Upper lobe of right lung (tissue), 1 donor: Measurements from ENCODE around the gene DOCK2. TPM values are rescaled to one million over a fixed set of nuclear protein-coding genes. Genes with fewer than 3 reads are reported as not detected.

Source experiments
- ATAC-seq: fragments of 200-7000 bp; cut with Tn5 transposase; one replicate; pipeline ENCODE4 v1.9.1; 2020; ENCODE audit warnings: mild to moderate bottlenecking, moderate library complexity
- DNase-seq: peaks from one replicate; pipeline ENCODE4 v3.0.0-alpha.2; 2020
- H3K27ac ChIP-seq: fragments of 200-600 bp; one replicate; pipeline ENCODE4 v1.8.0; 2022
- H3K27me3 ChIP-seq: fragments of 200-600 bp; one replicate; pipeline ENCODE4 v1.8.0; 2022; ENCODE audit warnings: mild to moderate bottlenecking
- H3K36me3 ChIP-seq: fragments of 200-600 bp; one replicate; pipeline ENCODE4 v1.8.0; 2022
- H3K4me1 ChIP-seq: fragments of 200-600 bp; one replicate; pipeline ENCODE4 v1.8.0; 2022
- H3K4me3 ChIP-seq: fragments of 200-600 bp; one replicate; pipeline ENCODE4 v1.8.0; 2022; ENCODE audit warnings: mild to moderate bottlenecking
- H3K9me3 ChIP-seq: fragments of 200-600 bp; one replicate; pipeline ENCODE4 v1.8.0; 2022
- intact Hi-C: fragments of 100-400 bp; cut with DNase I; formaldehyde crosslinking; loops from one replicate; pipeline ENCODE4 v1.11.0; 2022
- total RNA-seq: library from RNA; stranded (reverse); fragmentation: NEBNext Ultra II Directional; extraction: Animal tissue kit (Norgen Biotek cat#: 25700); gene quantifications from one replicate; pipeline ENCODE4 v1.2.1, GENCODE V29; 2021
- TF ChIP-seq, protein P1 (sequence below): fragments of 200-600 bp; IDR thresholded peaks from one replicate; pipeline ENCODE4 v1.8.0; 2022; ENCODE audit warnings: antibody characterized with exemption
- donor health status: DM: no; HTN: yes; CAD: no; lungs with severe emphysema.

The DOCK2 gene
- total RNA-seq, 1 donor from 2014 or later: 65.4 TPM

- H3K4me3 ChIP-seq: no peak overlapping the region
- no peak for ATAC-seq
- H3K9me3 ChIP-seq: no peaks in the 10 kb centered on the region
- H3K27ac ChIP-seq: no peak overlapping the region
- peaks cover 20% of the 10 kb centered on the region for H3K36me3 ChIP-seq
- intact Hi-C loops: loop anchor here (10.0 kb wide), 1 partner anchor 281 kb away; the partner anchor contains the start of gene INSYN2B
- no peak for DNase-seq
- H3K27me3 ChIP-seq: no peaks in the 10 kb centered on the region
- H3K4me1 ChIP-seq: no peaks in the 10 kb centered on the region
- TF ChIP-seq, protein P1, sequence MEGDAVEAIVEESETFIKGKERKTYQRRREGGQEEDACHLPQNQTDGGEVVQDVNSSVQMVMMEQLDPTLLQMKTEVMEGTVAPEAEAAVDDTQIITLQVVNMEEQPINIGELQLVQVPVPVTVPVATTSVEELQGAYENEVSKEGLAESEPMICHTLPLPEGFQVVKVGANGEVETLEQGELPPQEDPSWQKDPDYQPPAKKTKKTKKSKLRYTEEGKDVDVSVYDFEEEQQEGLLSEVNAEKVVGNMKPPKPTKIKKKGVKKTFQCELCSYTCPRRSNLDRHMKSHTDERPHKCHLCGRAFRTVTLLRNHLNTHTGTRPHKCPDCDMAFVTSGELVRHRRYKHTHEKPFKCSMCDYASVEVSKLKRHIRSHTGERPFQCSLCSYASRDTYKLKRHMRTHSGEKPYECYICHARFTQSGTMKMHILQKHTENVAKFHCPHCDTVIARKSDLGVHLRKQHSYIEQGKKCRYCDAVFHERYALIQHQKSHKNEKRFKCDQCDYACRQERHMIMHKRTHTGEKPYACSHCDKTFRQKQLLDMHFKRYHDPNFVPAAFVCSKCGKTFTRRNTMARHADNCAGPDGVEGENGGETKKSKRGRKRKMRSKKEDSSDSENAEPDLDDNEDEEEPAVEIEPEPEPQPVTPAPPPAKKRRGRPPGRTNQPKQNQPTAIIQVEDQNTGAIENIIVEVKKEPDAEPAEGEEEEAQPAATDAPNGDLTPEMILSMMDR: no peak
Measured at GRCh38 chr5:169703813-169704212, 66.7 kb downstream of the DOCK2 start.

- Histone ChIP-seq H3K36me3 (peaks cover 10% of the 10 kb centered on the region), H3K9me3 (no peaks in the 10 kb centered on the region), H3K27me3 (no peaks in the 10 kb centered on the region), H3K4me1 (no peaks in the 10 kb centered on the region), H3K4me3 (no peak overlapping the region), H3K27ac (no peak overlapping the region)
- intact Hi-C loops: loop anchor here (10.0 kb wide), 1 partner anchor 279 kb away; the partner anchor contains the start of gene INSYN2B
- DNase-seq (no peak), ATAC-seq (no peak)
- TF ChIP-seq, protein P1: no peak
Measured at GRCh38 chr5:169705322-169705721, 68.2 kb downstream of the DOCK2 start.

DNA sequence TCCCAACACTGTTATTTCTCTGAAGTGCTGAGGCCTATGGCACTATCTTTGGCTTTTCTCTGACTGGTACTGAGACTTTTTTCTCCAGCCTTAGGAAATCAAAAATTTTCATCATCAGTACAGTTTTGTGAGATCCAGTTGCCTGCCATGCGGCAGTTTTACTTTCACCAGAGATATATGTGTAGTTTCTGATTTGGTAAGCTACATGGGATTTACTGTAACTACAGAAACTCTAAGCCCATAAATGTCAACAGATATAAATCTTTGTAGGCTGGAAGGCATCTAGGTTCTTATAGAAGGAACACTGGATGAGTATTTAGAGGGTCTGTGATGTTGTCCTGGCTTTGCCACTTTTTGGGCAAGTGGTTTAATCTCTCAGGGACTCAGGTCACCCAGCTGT, 69.0 kb downstream of the DOCK2 start:
- Histone ChIP-seq H3K36me3 (peaks cover 10% of the 10 kb centered on the region), H3K9me3 (no peaks in the 10 kb centered on the region), H3K27ac (no peak overlapping the region), H3K27me3 (no peaks in the 10 kb centered on the region), H3K4me1 (no peaks in the 10 kb centered on the region), H3K4me3 (no peak overlapping the region)
- intact Hi-C loops: loop anchor here (10.0 kb wide), 1 partner anchor 279 kb away; the partner anchor contains the start of gene INSYN2B
- DNase-seq (no peak), ATAC-seq (no peak)
- TF ChIP-seq, protein P1: no peak

DNA sequence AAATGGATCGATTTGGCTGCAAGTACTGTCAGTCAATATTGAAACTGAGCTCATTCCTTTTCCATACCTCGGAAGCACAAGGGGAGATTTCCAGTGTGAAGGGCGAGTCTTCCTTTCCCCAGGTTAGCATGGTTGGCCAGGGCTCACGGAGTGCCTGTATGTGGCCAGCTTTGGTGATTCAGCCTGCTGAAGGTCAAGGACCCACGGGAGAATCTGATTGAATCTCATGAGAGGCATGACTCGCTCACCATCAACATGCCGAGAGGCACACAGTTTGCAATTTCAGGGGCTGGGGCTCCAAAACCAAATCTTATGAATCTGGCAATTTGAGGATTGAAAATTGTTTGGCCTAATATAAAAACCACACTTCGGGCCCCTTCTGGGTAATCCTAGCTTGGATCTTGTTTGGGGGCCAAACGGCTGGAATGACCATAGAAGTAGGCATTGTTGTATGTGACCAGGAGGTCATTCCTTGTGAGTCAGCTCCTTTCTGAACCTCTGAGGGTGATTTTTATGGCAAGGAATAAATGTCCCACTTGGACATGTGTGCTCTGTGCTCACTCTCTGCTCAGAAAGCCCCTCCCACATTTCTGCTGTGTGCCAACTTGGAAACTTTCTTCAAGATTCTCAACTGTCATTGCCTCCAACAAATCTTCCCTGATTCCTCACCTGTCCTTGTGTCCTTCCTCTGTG, 69.8 kb downstream of the DOCK2 start:
- TF ChIP-seq, protein P1: no peak
- DNase-seq (no peak), ATAC-seq (no peak)
- intact Hi-C loops: loop anchor here (10.0 kb wide), 1 partner anchor 278 kb away; the partner anchor contains the start of gene INSYN2B
- H3K27me3 ChIP-seq: no peaks in the 10 kb centered on the region
- H3K27ac ChIP-seq: no peak overlapping the region
- peaks cover 10% of the 10 kb centered on the region for H3K36me3 ChIP-seq
- no peak overlapping the region for H3K4me3 ChIP-seq
- H3K4me1 ChIP-seq: no peaks in the 10 kb centered on the region
- H3K9me3 ChIP-seq: no peaks in the 10 kb centered on the region

DNA sequence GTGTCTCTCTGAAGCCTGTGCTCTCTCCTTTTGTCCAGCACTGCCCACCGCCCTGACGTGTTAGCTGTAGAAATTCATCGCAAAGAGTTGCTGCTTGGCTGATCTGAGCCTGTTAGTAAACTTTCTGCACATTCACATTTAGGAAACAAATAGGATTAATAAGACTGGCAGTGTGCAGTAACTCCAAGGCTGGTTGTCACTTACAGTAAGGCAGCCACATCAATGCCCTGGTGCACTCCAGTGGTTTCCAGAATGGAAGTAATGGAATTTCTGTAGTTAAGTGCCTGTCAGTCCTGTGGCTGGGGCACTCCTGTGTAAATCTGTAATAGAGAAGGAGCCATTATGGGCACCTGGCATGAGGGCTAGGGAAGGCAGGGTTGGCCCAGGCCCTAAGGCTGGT, 70.6 kb downstream of the DOCK2 start:
- H3K27ac ChIP-seq: no peak overlapping the region
- DNase-seq (no peak), ATAC-seq (no peak)
- peaks cover 5% of the 10 kb centered on the region for H3K36me3 ChIP-seq
- H3K4me1 ChIP-seq: no peaks in the 10 kb centered on the region
- intact Hi-C loops: loop anchor here (10.0 kb wide), 1 partner anchor 277 kb away; the partner anchor contains the start of gene INSYN2B
- H3K4me3 ChIP-seq: no peak overlapping the region
- H3K27me3 ChIP-seq: no peaks in the 10 kb centered on the region
- TF ChIP-seq, protein P1: no peak
- H3K9me3 ChIP-seq: no peaks in the 10 kb centered on the region
